Fibroblast of skin of back (primary cell): ENCODE data around the gene AIPL1.

ENCODE experiments used
- DNase-seq: peaks from one replicate; pipeline ENCODE4 v3.0.0-alpha.2; 2013

The AIPL1 gene

GRCh38 chr17:6413065-6413464, 21.9 kb downstream of the AIPL1 start:
- DNase-seq, result peak; percentile 20

- no peak for DNase-seq
Observed at GRCh38 chr17:6408735-6409134, 26.2 kb downstream of the AIPL1 start.

DNA sequence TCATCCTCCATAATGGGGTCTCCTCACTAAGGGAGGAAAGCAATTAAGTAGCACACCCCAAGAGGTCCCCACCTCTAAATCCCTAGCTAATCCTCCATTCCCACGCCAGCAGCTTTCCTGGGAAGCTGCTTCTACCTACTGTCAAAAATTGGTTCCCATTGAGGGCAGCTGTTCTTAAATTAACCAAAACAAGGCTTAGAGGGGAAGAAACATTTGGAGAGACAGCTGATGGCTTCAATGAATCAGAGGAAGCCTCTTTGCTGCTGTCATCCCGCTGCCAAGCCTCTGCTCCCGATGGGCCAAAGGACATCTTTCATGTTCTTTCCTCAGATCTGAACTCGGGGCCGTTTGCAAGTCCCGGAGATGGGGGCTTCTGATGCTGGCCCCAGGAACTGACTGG, 26.6 kb downstream of the AIPL1 start:
- no peak for DNase-seq

GRCh38 chr17:6402258-6402657, 32.7 kb downstream of the AIPL1 start:
- no peak for DNase-seq

DNA sequence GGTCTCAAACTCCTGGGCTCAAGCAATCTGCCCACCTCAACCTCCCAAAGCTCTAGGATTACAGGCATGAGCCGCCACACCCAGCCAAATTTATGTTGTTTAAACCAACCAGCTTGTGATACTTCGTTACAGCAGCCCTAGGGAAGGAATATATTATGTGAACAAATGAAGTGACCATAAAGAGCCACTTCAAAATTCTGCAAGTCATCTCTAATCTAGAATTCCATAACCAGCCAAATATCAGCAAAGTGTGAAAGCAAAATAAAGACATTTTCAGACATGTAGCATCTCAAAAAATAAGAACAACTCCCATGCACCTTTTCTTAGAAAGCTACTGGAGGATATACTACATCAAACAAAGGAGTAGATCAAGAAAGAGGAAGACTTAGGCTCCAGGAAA, 36.0 kb downstream of the AIPL1 start:
- DNase-seq, result no peak

DNA sequence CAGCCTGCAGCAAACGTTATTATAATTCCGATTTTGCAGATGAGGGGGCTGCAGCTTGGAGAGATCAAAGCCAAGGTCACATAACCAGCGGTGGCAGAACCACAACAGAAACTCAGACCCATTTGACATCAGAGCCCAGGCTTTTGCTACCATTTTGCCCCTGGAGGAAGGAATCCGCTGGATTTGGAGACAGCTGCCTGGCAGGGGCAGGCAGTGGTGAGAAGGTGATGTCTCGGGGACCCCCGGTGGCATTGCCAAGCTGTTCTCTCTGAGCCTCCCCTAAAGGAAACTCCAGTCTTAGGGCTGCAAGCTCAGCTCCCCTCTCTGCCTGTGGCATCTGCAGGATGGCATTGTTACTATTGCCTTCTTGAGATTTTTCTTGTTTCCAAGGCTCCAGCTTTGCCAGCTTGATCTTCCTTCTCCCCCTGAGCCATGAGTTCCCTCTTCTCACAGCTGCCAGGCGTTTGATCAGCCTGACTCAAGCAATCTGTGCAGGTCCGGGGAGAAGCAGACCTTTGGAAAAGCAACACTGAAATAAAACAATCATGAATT, 40.8 kb downstream of the AIPL1 start:
- DNase-seq, result no peak

- DNase-seq, result no peak
Observed at GRCh38 chr17:6393351-6393952, 41.5 kb downstream of the AIPL1 start.

GRCh38 chr17:6392609-6393350, 42.1 kb downstream of the AIPL1 start:
- no peak for DNase-seq

GRCh38 chr17:6388416-6388815, 46.5 kb downstream of the AIPL1 start:
- DNase-seq, result no peak

- no peak for DNase-seq
Observed at GRCh38 chr17:6387858-6388257, 47.1 kb downstream of the AIPL1 start.

- DNase-seq, result no peak
Observed at GRCh38 chr17:6387442-6387841, 47.5 kb downstream of the AIPL1 start.

GRCh38 chr17:6386041-6386630, 48.8 kb downstream of the AIPL1 start:
- no peak for DNase-seq

- DNase-seq, result no peak
Observed at GRCh38 chr17:6384481-6384880, 50.4 kb downstream of the AIPL1 start.

DNA sequence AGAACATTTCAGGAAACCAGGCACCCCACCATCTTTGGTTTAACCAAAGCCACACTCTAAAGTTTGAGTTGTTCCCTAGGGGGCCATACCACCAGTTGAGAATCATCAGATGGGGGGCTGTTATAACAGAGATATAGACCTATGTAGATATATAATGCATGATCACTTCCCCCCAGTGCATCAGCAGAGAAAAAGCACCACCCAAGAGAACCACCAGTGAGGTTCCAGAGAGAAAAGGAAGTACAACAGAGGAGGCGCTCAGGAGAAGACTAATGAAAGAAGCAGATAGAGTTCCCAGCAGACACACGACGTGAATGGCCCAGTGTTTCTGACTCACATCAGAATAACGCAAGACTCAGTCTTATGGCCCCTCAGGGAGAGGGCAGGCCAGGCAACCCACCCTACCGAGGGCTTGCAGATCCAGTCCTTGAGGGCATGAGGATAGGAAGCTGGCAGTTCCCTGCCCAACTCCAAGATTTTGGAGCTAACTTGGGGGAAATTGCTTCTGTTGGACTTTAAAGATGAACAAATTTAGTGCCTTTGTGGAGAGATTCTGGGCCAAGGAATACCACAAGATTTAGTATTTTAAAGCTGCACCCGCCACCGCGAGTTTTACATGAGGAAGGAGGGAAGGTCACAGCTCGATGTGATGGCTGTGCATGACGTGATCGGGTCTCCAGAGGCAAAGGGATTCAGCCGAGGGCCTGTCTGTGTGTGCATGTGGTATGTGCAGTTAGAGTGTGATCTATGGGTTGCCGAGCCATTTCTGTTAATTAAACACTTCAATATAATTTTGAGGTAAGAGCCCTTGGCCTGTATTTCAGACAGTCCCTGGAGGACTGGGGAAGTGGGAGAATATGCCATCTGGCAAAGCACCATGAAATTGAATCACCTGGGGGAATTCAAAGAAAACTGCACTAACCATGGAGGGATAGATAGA, 53.1 kb downstream of the AIPL1 start:
- DNase-seq, result no peak

DNA sequence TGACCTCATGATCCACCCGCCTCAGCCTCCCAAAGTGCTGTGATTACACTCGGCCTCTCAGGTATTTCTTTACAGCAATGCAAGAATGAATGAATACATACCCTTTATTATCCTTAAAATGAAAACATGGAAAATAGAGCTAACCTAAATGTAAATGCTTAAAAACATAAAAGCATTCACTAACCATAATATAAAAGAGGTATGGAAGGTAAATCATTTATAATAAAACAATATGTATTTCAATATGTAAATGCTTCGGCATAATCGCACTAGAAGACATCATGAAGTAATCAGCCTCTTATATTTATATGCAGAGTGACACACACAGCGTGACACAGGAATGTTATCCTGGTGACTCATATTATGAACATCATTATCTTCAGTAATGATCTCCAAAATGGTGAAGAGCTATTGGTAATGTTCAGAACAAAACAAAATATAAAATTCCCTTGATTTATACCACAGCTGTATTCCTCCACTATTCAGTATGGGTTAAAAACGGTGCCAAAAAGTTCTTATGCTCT, 53.9 kb downstream of the AIPL1 start:
- peak; percentile 24 for DNase-seq

- DNase-seq, result no peak
Observed at GRCh38 chr17:6377906-6378305, 57.0 kb downstream of the AIPL1 start.

GRCh38 chr17:6376931-6377361, 58.0 kb downstream of the AIPL1 start:
- DNase-seq, result no peak

DNA sequence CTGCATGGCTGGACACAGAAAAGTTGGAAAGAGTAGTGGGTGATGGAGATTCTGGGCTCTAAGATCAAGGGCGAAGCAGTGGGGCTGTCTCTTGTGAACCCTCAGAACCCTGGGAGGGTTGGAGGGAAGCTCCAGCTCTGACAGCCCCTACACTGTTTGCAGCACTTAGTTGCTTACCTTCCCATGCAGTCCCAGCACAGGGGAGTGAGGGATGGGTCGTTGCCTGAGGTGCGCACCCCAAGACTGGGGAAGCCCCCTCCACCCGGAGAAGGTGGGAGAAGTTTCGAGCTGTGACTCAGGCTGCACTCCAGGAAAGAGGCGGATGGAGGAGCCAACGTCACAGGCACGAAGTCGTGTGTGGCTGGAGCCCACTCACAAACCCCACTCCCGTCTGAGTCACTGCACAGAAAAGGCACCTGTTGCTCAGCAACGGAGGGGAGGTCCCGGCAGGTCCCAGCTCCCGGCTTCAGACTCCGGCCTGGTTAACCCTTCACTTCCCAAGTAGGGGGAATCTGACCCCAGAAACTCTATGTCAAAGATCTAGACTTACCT, 60.1 kb downstream of the AIPL1 start:
- peak; percentile 15 for DNase-seq

DNA sequence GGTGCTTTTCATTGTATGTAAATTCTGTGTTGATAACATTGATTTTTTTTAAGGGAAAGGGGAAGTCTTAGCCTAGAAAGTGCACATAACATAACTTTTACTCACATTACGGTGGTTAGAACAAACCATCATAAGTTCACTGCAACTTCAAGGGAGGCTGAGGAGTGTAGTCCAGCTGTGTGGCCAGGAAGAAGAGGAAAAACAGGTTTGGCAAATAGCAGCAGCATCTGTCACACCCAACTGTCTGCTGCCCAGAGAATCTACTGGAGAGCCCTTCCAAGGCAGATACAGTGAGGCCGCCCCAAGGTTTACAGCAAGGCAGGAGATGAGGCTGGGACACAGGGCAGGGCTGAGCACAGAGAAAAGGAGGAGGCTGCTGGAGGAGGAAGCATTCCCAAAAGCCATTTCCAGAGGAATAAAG, 60.6 kb downstream of the AIPL1 start:
- no peak for DNase-seq
